OCI-M1 (cell line): ENCODE measurements around the gene RHCE.
"Not testable (repeated sequence)": the region's sequence is repeated elsewhere in the genome, so short reads cannot be mapped to it uniquely, and the experiment has no call there.

Experiments
- DNase-seq: peaks from one replicate; lab custom pipeline; 2025; lab: John Stamatoyannopoulos, UW

Gene RHCE

GRCh38 chr1:25341746-25342145 is 78.9 kb downstream of the RHCE start:
- DNase-seq = no peak

GRCh38 chr1:25338986-25339385 is 81.6 kb downstream of the RHCE start:
- DNase-seq = peak; percentile 74

- DNase-seq = peak; percentile 93
Measured at GRCh38 chr1:25338188-25338981, 82.2 kb downstream of the RHCE start, which contains the start of gene TMEM50A. Gene TMEM50A (plus strand): TSS chr1:25338334. CDS start chr1:25340487, 2,153 bp downstream.

GRCh38 chr1:25337483-25338187 is 83.0 kb downstream of the RHCE start:
- not testable (repeated sequence) for DNase-seq

- DNase-seq = not testable (repeated sequence)
Measured at GRCh38 chr1:25336922-25337354, 83.7 kb downstream of the RHCE start.

GRCh38 chr1:25329950-25330349 is 90.7 kb downstream of the RHCE start:
- DNase-seq = peak; percentile 58

- DNase-seq = not testable (repeated sequence)
Measured at GRCh38 chr1:25329336-25329735, 91.3 kb downstream of the RHCE start.

GRCh38 chr1:25328791-25329185 is 91.8 kb downstream of the RHCE start:
- DNase-seq = not testable (repeated sequence)

- not testable (repeated sequence) for DNase-seq
Measured at GRCh38 chr1:25327864-25328790, 92.5 kb downstream of the RHCE start.

- DNase-seq = not testable (repeated sequence)
Measured at GRCh38 chr1:25324407-25324806, 96.2 kb downstream of the RHCE start.

- DNase-seq = peak; percentile 49
Measured at GRCh38 chr1:25322127-25322526, 98.5 kb downstream of the RHCE start.

- DNase-seq = not testable (repeated sequence)
Measured at GRCh38 chr1:25320314-25320938, 100.2 kb downstream of the RHCE start.

GRCh38 chr1:25312806-25313470 is 107.7 kb downstream of the RHCE start:
- DNase-seq = not testable (repeated sequence)
